ENCODE measurements around the gene SEMA4D. TPM values are rescaled to one million over a fixed set of nuclear protein-coding genes. Genes with fewer than 3 reads are reported as not detected.

SEMA4D gene
- total RNA-seq, 1 donor = 0.43 TPM

GRCh38 chr9:89383030-89383720, 114.7 kb downstream of the SEMA4D start:
- DNase-seq (ENCODE audit: low read depth) = no peak
- TF ChIP-seq CTCF (IDR thresholded peaks at IDR 0.05; ENCODE audit: insufficient read depth, low read depth, low read length) = no peak

GRCh38 chr9:89382026-89382986, 115.6 kb downstream of the SEMA4D start:
- no peak overlapping the region for H3K4me3 ChIP-seq (ENCODE audit: low read depth, low read length)
- TF ChIP-seq CTCF (IDR thresholded peaks at IDR 0.05; ENCODE audit: insufficient read depth, low read depth, low read length) = no peak
- no peak for DNase-seq (ENCODE audit: low read depth)

More at GRCh38 chr9:89383030-89383720, 114.7 kb downstream of the SEMA4D start:
- H3K4me3 ChIP-seq (ENCODE audit: low read depth, low read length) = no peak overlapping the region

GRCh38 chr9:89381308-89381609, 116.7 kb downstream of the SEMA4D start:
- H3K4me3 ChIP-seq (ENCODE audit: low read depth, low read length) = no peak overlapping the region
- DNase-seq (ENCODE audit: low read depth) = no peak
- no peak for TF ChIP-seq CTCF (IDR thresholded peaks at IDR 0.05; ENCODE audit: insufficient read depth, low read depth, low read length)

GRCh38 chr9:89380437-89381307, 117.2 kb downstream of the SEMA4D start:
- no peak overlapping the region for H3K4me3 ChIP-seq (ENCODE audit: low read depth, low read length)
- TF ChIP-seq CTCF (IDR thresholded peaks at IDR 0.05; ENCODE audit: insufficient read depth, low read depth, low read length) = no peak
- no peak for DNase-seq (ENCODE audit: low read depth)

- TF ChIP-seq CTCF (IDR thresholded peaks at IDR 0.05; ENCODE audit: insufficient read depth, low read depth, low read length) = no peak
- peak; percentile 81 for DNase-seq (ENCODE audit: low read depth)
- H3K4me3 ChIP-seq (ENCODE audit: low read depth, low read length) = no peak overlapping the region
Observed at GRCh38 chr9:89379508-89380115, 118.3 kb downstream of the SEMA4D start.

GRCh38 chr9:89379031-89379430, 118.9 kb downstream of the SEMA4D start:
- no peak for DNase-seq (ENCODE audit: low read depth)
- no peak overlapping the region for H3K4me3 ChIP-seq (ENCODE audit: low read depth, low read length)
- TF ChIP-seq CTCF (IDR thresholded peaks at IDR 0.05; ENCODE audit: insufficient read depth, low read depth, low read length) = no peak

Data from fibroblast of villous mesenchyme (primary cell).